A673 (cell line): Measurements from ENCODE around the gene NEURL1. TPM values are rescaled to one million over a fixed set of nuclear protein-coding genes. Genes with fewer than 3 reads are reported as not detected.

Experiments used
- BruUV-seq: library from RNA; stranded (reverse); fragments of 400-500 nt; replicated peaks from 2 replicates; lab custom pipeline; 2021; lab: Mats Ljungman, UMichigan
- CTCF ChIA-PET: fragments of 300-600 bp; sonication (Branson Sonifier 250); formaldehyde crosslinking; loops from one replicate; lab custom pipeline; 2022; ENCODE audit warnings: antibody characterized with exemption; lab: Charles Lee
- POLR2A ChIA-PET: fragments of 300-600 bp; sonication (Branson Sonifier 250); formaldehyde crosslinking; loops from one replicate; lab custom pipeline; 2022; ENCODE audit warnings: antibody characterized with exemption; ENCODE audit not compliant: low non-redundant PET; lab: Charles Lee
- DNase-seq: peaks from one replicate; pipeline ENCODE4 v3.0.0-alpha.2; 2015; ENCODE audit warnings: low spot score
- H3K27ac ChIP-seq: fragments of 200-600 bp; sonication (generic); 2 replicates; pipeline ENCODE4 v1.5.1; 2016; ENCODE audit warnings: mixed run types, low read depth, mild to moderate bottlenecking, mixed read lengths, antibody characterized with exemption, low read length; ENCODE audit not compliant: poor library complexity, severe bottlenecking
- H3K27me3 ChIP-seq: fragments of 200-600 bp; sonication (generic); replicated peaks from 2 replicates; pipeline ENCODE4 v1.6.1; 2017; ENCODE audit warnings: mixed run types, low read depth, mild to moderate bottlenecking, mixed read lengths, antibody characterized with exemption, low read length; ENCODE audit not compliant: insufficient read depth, poor library complexity
- H3K36me3 ChIP-seq: fragments of 200-600 bp; sonication (generic); 2 replicates; pipeline ENCODE4 v1.6.1; 2016; ENCODE audit warnings: mixed run types, mild to moderate bottlenecking, mixed read lengths, antibody characterized with exemption, low read length; ENCODE audit not compliant: insufficient read depth, poor library complexity, severe bottlenecking
- H3K4me1 ChIP-seq: fragments of 200-600 bp; sonication (generic); 2 replicates; pipeline ENCODE4 v1.6.1; 2017; ENCODE audit warnings: mixed run types, mild to moderate bottlenecking, mixed read lengths, antibody characterized with exemption, low read length; ENCODE audit not compliant: insufficient read depth, poor library complexity, severe bottlenecking
- H3K4me3 ChIP-seq: fragments of 200-600 bp; sonication (generic); 2 replicates; pipeline ENCODE4 v1.5.1; 2016; ENCODE audit warnings: low read depth, mixed run types, mild to moderate bottlenecking, mixed read lengths, low read length; ENCODE audit not compliant: poor library complexity, severe bottlenecking
- H3K9me3 ChIP-seq: fragments of 200-600 bp; sonication (generic); 2 replicates; pipeline ENCODE4 v1.6.1; 2016; ENCODE audit warnings: mixed run types, low read depth, mild to moderate bottlenecking, mixed read lengths, antibody characterized with exemption, low read length; ENCODE audit not compliant: poor library complexity, severe bottlenecking
- CTCF ChIP-seq: fragments of 300-800, 200-600 bp; sonication (generic); conservative IDR thresholded peaks from 2 replicates; pipeline ENCODE4 v1.5.1; 2017; ENCODE audit warnings: low read depth, mild to moderate bottlenecking, antibody characterized with exemption, low read length, moderate library complexity, mixed read lengths
- EZH2 ChIP-seq: fragments of 200-600 bp; sonication (generic); IDR thresholded peaks from 2 replicates; pipeline ENCODE4 v1.6.1; 2017; ENCODE audit warnings: borderline replicate concordance, low read depth, mild to moderate bottlenecking, mixed read lengths, antibody characterized with exemption, low read length; ENCODE audit not compliant: poor library complexity, severe bottlenecking
- intact Hi-C: fragments of 100-400 bp; cut with micrococcal nuclease; formaldehyde crosslinking; loops from one replicate; pipeline ENCODE4 v1.10.0; 2022; ENCODE audit not compliant: unreplicated experiment
- total RNA-seq: library from RNA; stranded (reverse); gene quantifications from 2 replicates; pipeline ENCODE4 v1.2.3, GENCODE V29; 2021

Gene NEURL1
- total RNA-seq, 1 experiment from 2014 or later: 0.52 TPM

- DNase-seq: no peak
- CTCF ChIA-PET: interaction anchor here (0.7 kb wide), 1 partner anchor 10 kb away, joined by 4 read pairs; no protein-coding TSS in a partner anchor
- intact Hi-C loops: no loop called here
- peaks cover 5% of the 10 kb centered on the region for H3K4me1 ChIP-seq
- H3K27ac ChIP-seq: no peak overlapping the region
- no peaks in the 10 kb centered on the region for H3K9me3 ChIP-seq
- H3K36me3 ChIP-seq: peaks cover 41% of the 10 kb centered on the region
- POLR2A ChIA-PET: no interaction called here
- no peaks in the 10 kb centered on the region for H3K27me3 ChIP-seq
- TF ChIP-seq EZH2 (no peak), CTCF (no peak)
- no peak overlapping the region for H3K4me3 ChIP-seq
- BruUV-seq: no TSS peak
Measured at GRCh38 chr10:103449208-103450144, 44.0 kb upstream of the NEURL1 start.

GRCh38 chr10:103450201-103450695 is 43.3 kb upstream of the NEURL1 start:
- H3K4me1 ChIP-seq: peaks cover 5% of the 10 kb centered on the region
- DNase-seq: no peak
- H3K27ac ChIP-seq: peak overlapping the region; percentile 38
- no TSS peak for BruUV-seq
- no peaks in the 10 kb centered on the region for H3K9me3 ChIP-seq
- intact Hi-C loops: no loop called here
- peak overlapping the region; percentile 58 for H3K4me3 ChIP-seq
- H3K27me3 ChIP-seq: no peaks in the 10 kb centered on the region
- ChIA-PET CTCF (no interaction called here), POLR2A (no interaction called here)
- H3K36me3 ChIP-seq: peaks cover 33% of the 10 kb centered on the region
- TF ChIP-seq CTCF (no peak), EZH2 (no peak)

- intact Hi-C loops: no loop called here
- BruUV-seq: no TSS peak
Measured at GRCh38 chr10:103451091-103451813, 42.3 kb upstream of the NEURL1 start.

More at GRCh38 chr10:103451091-103451813, 42.3 kb upstream of the NEURL1 start:
- TF ChIP-seq EZH2 (no peak), CTCF (no peak)
- ChIA-PET CTCF (no interaction called here), POLR2A (no interaction called here)
- Histone ChIP-seq H3K4me3 (peak overlapping the region; percentile 58), H3K27me3 (no peaks in the 10 kb centered on the region), H3K27ac (peak overlapping the region; percentile 38), H3K9me3 (no peaks in the 10 kb centered on the region), H3K4me1 (peaks cover 5% of the 10 kb centered on the region), H3K36me3 (peaks cover 23% of the 10 kb centered on the region)
- peak; percentile 46 for DNase-seq
